Upper lobe of right lung (tissue), 1 donor: ENCODE data around the gene PRKRA. TPM values are rescaled to one million over a fixed set of nuclear protein-coding genes. Genes with fewer than 3 reads are reported as not detected.

Experiments
- ATAC-seq: fragments of 200-7000 bp; cut with Tn5 transposase; one replicate; pipeline ENCODE4 v1.9.1; 2020; ENCODE audit warnings: mild to moderate bottlenecking, moderate library complexity
- DNase-seq: peaks from one replicate; pipeline ENCODE4 v3.0.0-alpha.2; 2020
- H3K27ac ChIP-seq: fragments of 200-600 bp; one replicate; pipeline ENCODE4 v1.8.0; 2022
- H3K27me3 ChIP-seq: fragments of 200-600 bp; one replicate; pipeline ENCODE4 v1.8.0; 2022; ENCODE audit warnings: mild to moderate bottlenecking
- H3K36me3 ChIP-seq: fragments of 200-600 bp; one replicate; pipeline ENCODE4 v1.8.0; 2022
- H3K4me1 ChIP-seq: fragments of 200-600 bp; one replicate; pipeline ENCODE4 v1.8.0; 2022
- H3K4me3 ChIP-seq: fragments of 200-600 bp; one replicate; pipeline ENCODE4 v1.8.0; 2022; ENCODE audit warnings: mild to moderate bottlenecking
- H3K9me3 ChIP-seq: fragments of 200-600 bp; one replicate; pipeline ENCODE4 v1.8.0; 2022
- CTCF ChIP-seq: fragments of 200-600 bp; IDR thresholded peaks from one replicate; pipeline ENCODE4 v1.8.0; 2022; ENCODE audit warnings: antibody characterized with exemption
- intact Hi-C: fragments of 100-400 bp; cut with DNase I; formaldehyde crosslinking; loops from one replicate; pipeline ENCODE4 v1.11.0; 2022
- total RNA-seq: library from RNA; stranded (reverse); fragmentation: NEBNext Ultra II Directional; extraction: Animal tissue kit (Norgen Biotek cat#: 25700); gene quantifications from one replicate; pipeline ENCODE4 v1.2.1, GENCODE V29; 2021
- donor health status: DM: no; HTN: yes; CAD: no; lungs with severe emphysema.

PRKRA gene
- total RNA-seq, 1 donor from 2014 or later: 47.3 TPM

- DNase-seq: no peak
- peaks cover 28% of the 10 kb centered on the region for H3K36me3 ChIP-seq
- no peak for TF ChIP-seq CTCF
- H3K4me1 ChIP-seq: peaks cover 40% of the 10 kb centered on the region
- H3K9me3 ChIP-seq: no peaks in the 10 kb centered on the region
- H3K4me3 ChIP-seq: no peak overlapping the region
- ATAC-seq: no peak
- no peak overlapping the region for H3K27ac ChIP-seq
- intact Hi-C loops: no loop called here
- no peaks in the 10 kb centered on the region for H3K27me3 ChIP-seq
Measured at GRCh38 chr2:178485356-178485755, 34.4 kb upstream of the PRKRA start.

GRCh38 chr2:178484245-178485041 lies 33.5 kb upstream of the PRKRA start:
- ATAC-seq: no peak
- Histone ChIP-seq H3K4me3 (no peak overlapping the region), H3K4me1 (peaks cover 46% of the 10 kb centered on the region), H3K36me3 (peaks cover 28% of the 10 kb centered on the region), H3K27me3 (no peaks in the 10 kb centered on the region), H3K9me3 (no peaks in the 10 kb centered on the region), H3K27ac (no peak overlapping the region)
- TF ChIP-seq CTCF: no peak
- DNase-seq: no peak
- intact Hi-C loops: no loop called here

- Histone ChIP-seq H3K4me1 (peaks cover 52% of the 10 kb centered on the region), H3K36me3 (peaks cover 19% of the 10 kb centered on the region), H3K9me3 (no peaks in the 10 kb centered on the region), H3K4me3 (peak overlapping the region; percentile 63), H3K27ac (no peak overlapping the region), H3K27me3 (no peaks in the 10 kb centered on the region)
- ATAC-seq: no peak
- DNase-seq: no peak
- no peak for TF ChIP-seq CTCF
- intact Hi-C loops: no loop called here
Measured at GRCh38 chr2:178482437-178482836, 31.5 kb upstream of the PRKRA start.

- intact Hi-C loops: no loop called here
- H3K4me3 ChIP-seq: peak within 1 kb of the TSS; percentile 63
- peaks cover 52% of the 10 kb centered on the region for H3K4me1 ChIP-seq
- H3K27ac ChIP-seq: peak within 1 kb of the TSS; percentile 92
- TF ChIP-seq CTCF: no peak
- H3K9me3 ChIP-seq: no peaks in the 10 kb centered on the region
- DNase-seq: peak; percentile 98
- no peaks in the 10 kb centered on the region for H3K27me3 ChIP-seq
- peak; percentile 96 for ATAC-seq
- peaks cover under 1% of the 10 kb centered on the region for H3K36me3 ChIP-seq
Measured at GRCh38 chr2:178480227-178481181, 29.5 kb upstream of the PRKRA start, which contains the start of gene PLEKHA3. Gene PLEKHA3 (plus strand): TSS chr2:178480457. CDS start chr2:178480870, 413 bp downstream.

GRCh38 chr2:178479758-178480226 lies 28.8 kb upstream of the PRKRA start:
- H3K27ac ChIP-seq: peak overlapping the region; percentile 92
- H3K36me3 ChIP-seq: no peaks in the 10 kb centered on the region
- H3K4me1 ChIP-seq: peaks cover 47% of the 10 kb centered on the region
- ATAC-seq: no peak
- no peaks in the 10 kb centered on the region for H3K9me3 ChIP-seq
- H3K4me3 ChIP-seq: peak overlapping the region; percentile 63
- TF ChIP-seq CTCF: no peak
- intact Hi-C loops: no loop called here
- no peaks in the 10 kb centered on the region for H3K27me3 ChIP-seq
- no peak for DNase-seq
